HepG2 (cell line): ENCODE results near the gene DHH. TPM values are rescaled to one million over a fixed set of nuclear protein-coding genes. Genes with fewer than 3 reads are reported as not detected.
A peak's percentile ranks its signal among the peaks of the same experiment; 100 is the strongest.

ENCODE experiments used
- ATAC-seq: fragments of 200-7000 bp; cut with Tn5 transposase; 3 replicates; pipeline ENCODE4 v1.9.1; 2020; ENCODE audit warnings: mild to moderate bottlenecking, moderate library complexity
- BruUV-seq: library from RNA; stranded (reverse); fragments of 400-500 nt; replicated peaks from 2 replicates; lab custom pipeline; 2021; lab: Mats Ljungman, UMichigan
- CTCF ChIA-PET: fragments of 300-600 bp; formaldehyde crosslinking; extraction: SDS; loops from one replicate; lab custom pipeline; 2021; ENCODE audit warnings: low total read pairs, inconsistent platforms, low intra/inter-chr PET ratio; lab: Yijun Ruan, JAX
- POLR2A ChIA-PET: fragments of 350-600 bp; sonication (Branson Sonifier 250); formaldehyde crosslinking; loops from one replicate; lab custom pipeline; 2020; ENCODE audit warnings: antibody characterized with exemption, inconsistent platforms; lab: Yijun Ruan, JAX
- DNase-seq: peaks from one replicate; pipeline ENCODE4 v3.0.0-alpha.2; 2015; ENCODE audit warnings: low spot score
- FAIRE-seq: peaks from 3 replicates; lab custom pipeline; 2011; peaks lifted over from hg19 to GRCh38; lab: Jason Lieb, UNC
- H2AFZ ChIP-seq: one replicate; pipeline ENCODE4 v1.6.1; 2011; ENCODE audit warnings: low read length, inconsistent platforms
- H3K27ac ChIP-seq: fragments of 300-600 bp; 3 replicates; pipeline ENCODE4 v1.8.0; 2011; ENCODE audit warnings: mixed run types, mild to moderate bottlenecking, mixed read lengths, low read length, inconsistent platforms; ENCODE audit not compliant: insufficient read depth; ENCODE audit errors: extremely low read length
- H3K27me3 ChIP-seq, 2 experiments: fragments of 200-600 bp in 1 of 2; 2 replicates in 1 of 2; 3 replicates in 1 of 2; pipeline versions ENCODE4 v1.6.0 to v1.8.0; 2011; ENCODE audit warnings: low read length in 2 of 2, mild to moderate bottlenecking in 2 of 2, moderate library complexity in 2 of 2, inconsistent platforms in 1 of 2; ENCODE audit not compliant: insufficient read depth in 2 of 2, control insufficient read depth in 1 of 2
- H3K36me3 ChIP-seq, 2 experiments: fragments of 200-600 bp in 1 of 2; replicated peaks in 1 of 2; 2 replicates in 1 of 2; 3 replicates in 1 of 2; pipeline versions ENCODE4 v1.5.1 to v1.8.0; 2011; ENCODE audit warnings: low read length in 2 of 2, inconsistent platforms in 1 of 2; ENCODE audit not compliant: insufficient read depth in 2 of 2, control insufficient read depth in 1 of 2
- H3K4me1 ChIP-seq: 2 replicates; pipeline ENCODE4 v1.5.1; 2012; ENCODE audit warnings: low read length, inconsistent platforms; ENCODE audit not compliant: insufficient read depth
- H3K4me2 ChIP-seq: 2 replicates; pipeline ENCODE4 v1.6.0; 2011; ENCODE audit warnings: low read depth, low read length, inconsistent platforms
- H3K4me3 ChIP-seq, 3 experiments: fragments of 200-600 bp in 1 of 3; sonication (generic), shearing (Covaris generic) in 1 of 3; replicated peaks in 1 of 3; 2 replicates each; pipeline ENCODE4 v1.5.1; 2011 to 2016; ENCODE audit warnings: low read length in 3 of 3, inconsistent platforms in 2 of 3, low read depth in 2 of 3, mild to moderate bottlenecking in 2 of 3, control low read depth in 1 of 3, mixed read lengths in 1 of 3; ENCODE audit not compliant: insufficient read depth in 1 of 3
- H3K79me2 ChIP-seq: one replicate; pipeline ENCODE4 v1.6.1; 2011; ENCODE audit warnings: low read length, inconsistent platforms; ENCODE audit not compliant: insufficient read depth
- H3K9ac ChIP-seq: 2 replicates; pipeline ENCODE4 v1.6.0; 2011; ENCODE audit warnings: mild to moderate bottlenecking, low read depth, low read length, inconsistent platforms; ENCODE audit not compliant: insufficient read depth
- H3K9me3 ChIP-seq: 2 replicates; pipeline ENCODE4 v1.5.1; 2012; ENCODE audit warnings: mild to moderate bottlenecking, low read length
- H4K20me1 ChIP-seq: 2 replicates; pipeline ENCODE4 v1.6.0; 2011; ENCODE audit warnings: inconsistent platforms, mild to moderate bottlenecking, low read length, moderate library complexity; ENCODE audit not compliant: insufficient read depth
- AGO2 ChIP-seq: fragments of 200-400 bp; formaldehyde crosslinking; optimal IDR thresholded peaks from 2 replicates; pipeline ENCODE3; 2017; ENCODE audit warnings: mild to moderate bottlenecking, low read depth, low read length, moderate library complexity
- HNRNPL ChIP-seq: fragments of 200-400 bp; formaldehyde crosslinking; IDR thresholded peaks from 2 replicates; pipeline ENCODE4 v1.6.1; 2017; ENCODE audit warnings: mild to moderate bottlenecking, low read depth, low read length
- POLR2A ChIP-seq, 2 experiments: IDR thresholded peaks; 2 replicates each; pipeline ENCODE4 v1.6.1; 2011; ENCODE audit warnings: low read depth in 2 of 2, low read length in 2 of 2, mild to moderate bottlenecking in 1 of 2, moderate library complexity in 1 of 2; ENCODE audit not compliant: insufficient read depth in 1 of 2
- RBM22 ChIP-seq: fragments of 200-400 bp; formaldehyde crosslinking; optimal IDR thresholded peaks from 2 replicates; pipeline ENCODE3; 2017; ENCODE audit warnings: mild to moderate bottlenecking, low read length, moderate library complexity
- ZC3H13 ChIP-seq: sonication (generic); formaldehyde crosslinking; IDR thresholded peaks from 2 replicates; pipeline ENCODE4 v1.8.1; 2023; ENCODE audit warnings: mild to moderate bottlenecking, missing genetic modification reagents, moderate library complexity
- ZNF101 ChIP-seq: sonication (generic); formaldehyde crosslinking; IDR thresholded peaks from 2 replicates; pipeline ENCODE4 v1.4.0; 2020; ENCODE audit warnings: mild to moderate bottlenecking, low read depth, missing genetic modification reagents, borderline replicate concordance
- ZNF20 ChIP-seq: sonication (generic); formaldehyde crosslinking; IDR thresholded peaks from 2 replicates; pipeline ENCODE4 v1.4.0; 2020; ENCODE audit warnings: mild to moderate bottlenecking, moderate library complexity, missing genetic modification reagents
- WGBS: methylation state at CpG from one replicate; pipeline ENCODE4 v1.1.6; 2017; ENCODE audit warnings: low lambda C conversion rate; 5-methylcytosine and 5-hydroxymethylcytosine counted together
- in situ Hi-C: cut with HindIII; loops from 2 replicates; pipeline ENCODE4 v1.10.0; 2017; ENCODE audit warnings: low pct_unique_long_range_greater_than_20kb; ENCODE audit not compliant: extremely low pct_ligation_motif_present
- intact Hi-C: fragments of 100-400 bp; cut with micrococcal nuclease; formaldehyde crosslinking; loops from one replicate; pipeline ENCODE4 v1.10.0; 2022; ENCODE audit not compliant: unreplicated experiment
- polyA plus RNA-seq, 8 experiments: library from polyadenylated mRNA; depleted of rRNA in 3 of 8; stranded (reverse) in 7 of 8; unstranded in 1 of 8; fragments of >200 nt; fragmentation: Illumina TruSeq in 4 of 8; extraction: Trizol in 4 of 8; gene quantifications; 2 replicates each; pipeline versions ENCODE4 v1.2.1 to v1.2.3, GENCODE V29; 2011 to 2016; ENCODE audit warnings: low read depth in 4 of 8, missing spikeins in 1 of 8, mixed read lengths in 1 of 8; ENCODE audit not compliant: insufficient read depth in 1 of 8
- small RNA-seq, 3 experiments: library from RNA; depleted of rRNA; stranded (forward); fragments of <200 nt; gene quantifications; one replicate each; pipeline ENCODE3, GENCODE V24; 2012; ENCODE audit warnings: low read depth in 2 of 3, low replicate concordance in 1 of 3; ENCODE audit not compliant: insufficient read length in 3 of 3, insufficient read depth in 2 of 3
- total RNA-seq, 5 experiments: library from RNA; depleted of rRNA; stranded (reverse); fragments of >200 nt; fragmentation: Illumina TruSeq; extraction: Trizol; gene quantifications; 2 replicates each; pipeline ENCODE4 v1.2.3, GENCODE V29; 2016; ENCODE audit warnings: low read depth in 1 of 5
- TF ChIP-seq, protein P1 (sequence below): sonication (generic); formaldehyde crosslinking; IDR thresholded peaks from 2 replicates; pipeline ENCODE4 v1.4.0; 2020; ENCODE audit warnings: low read depth, mild to moderate bottlenecking, missing genetic modification reagents

Gene DHH
- total and polyA plus RNA-seq, 2 of the 13 experiments (the other 11 are each of a cell fraction or from before 2014, with no cell fraction given), result not detected

DNA sequence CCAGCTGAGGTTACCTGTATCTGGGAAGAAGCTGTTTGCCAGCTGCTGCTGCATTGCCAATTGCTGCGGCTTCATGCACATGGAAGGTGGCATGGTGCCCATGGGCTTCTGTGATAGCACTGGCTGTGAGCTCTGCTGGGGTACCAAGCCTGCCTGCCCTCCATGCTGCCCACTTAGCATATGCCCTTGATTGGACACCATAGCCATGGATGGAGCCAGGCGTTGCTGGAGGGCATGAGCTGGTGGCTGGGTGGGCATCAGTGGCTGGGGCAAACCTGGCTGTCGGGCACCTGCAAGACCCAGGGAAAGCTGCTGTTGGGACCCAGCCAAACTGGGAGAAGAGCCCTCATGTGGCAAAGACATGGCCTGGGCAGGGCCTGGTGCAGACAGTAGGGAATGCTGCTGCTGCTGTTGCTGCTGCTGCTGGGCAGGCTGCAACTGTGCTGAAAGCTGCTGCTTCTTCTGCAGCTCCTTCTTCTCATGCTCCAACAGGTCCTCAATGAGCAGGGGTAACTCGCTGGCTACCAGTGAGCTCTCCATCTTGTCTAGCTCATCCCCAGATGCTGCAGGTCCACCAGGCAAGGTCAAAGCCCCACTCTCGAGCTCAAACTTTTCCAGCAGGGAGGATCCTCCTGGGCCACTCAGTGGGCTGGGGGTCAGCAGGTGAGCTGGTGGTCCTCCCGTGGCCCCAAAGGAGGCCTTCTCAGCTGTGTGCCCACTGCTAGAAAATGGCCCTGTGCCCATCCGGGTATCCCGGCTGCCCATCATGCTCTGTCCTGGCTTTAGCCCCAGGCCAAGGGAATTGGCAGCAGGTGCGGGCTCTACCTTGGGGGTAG, 57.3 kb downstream of the DHH start:
- Histone ChIP-seq H3K9ac (no peak overlapping the region), H3K36me3 (peaks cover 53 to 92% of the 10 kb centered on the region in 2 experiments; a peak in 4 of 5 replicates), H3K4me2 (no peak overlapping the region), H4K20me1 (no peaks in the 10 kb centered on the region), H2AFZ (no peak overlapping the region), H3K4me3 (no peak overlapping the region), H3K4me1 (no peaks in the 10 kb centered on the region), H3K27ac (no peak overlapping the region), H3K79me2 (no peaks in the 10 kb centered on the region), H3K27me3 (no peaks in the 10 kb centered on the region), H3K9me3 (no peaks in the 10 kb centered on the region)
- ATAC-seq (no peak), DNase-seq (no peak), FAIRE-seq (no peak)
- ChIA-PET POLR2A (interaction anchor here (0.8 to 1.3 kb wide), 2 partner anchors 14 to 19 kb away, joined by 3 read pairs; no protein-coding TSS in a partner anchor), CTCF (no interaction called here)
- WGBS, result 98% methylated on average over 7 of the region's 9 CpGs
- no TSS peak for BruUV-seq
- TF ChIP-seq AGO2 (peak; percentile 58), POLR2A (IDR thresholded peaks at IDR 0.05; ENCODE audit: insufficient read depth in 1 of 2, low read depth in 2 of 2, low read length in 2 of 2) (peak in 1 of 2 experiments; percentile 19; a peak in 1 of 4 replicates), ZNF101 (CRISPR knock-in tag) (no peak), HNRNPL (0 out of 2 replicates have a peak, but pooled peaks have one; percentile 31), RBM22 (peak; percentile 46), ZC3H13 (CRISPR knock-in tag) (peak; percentile 78), ZNF20 (CRISPR knock-in tag) (no peak)
- TF ChIP-seq, protein P1, sequence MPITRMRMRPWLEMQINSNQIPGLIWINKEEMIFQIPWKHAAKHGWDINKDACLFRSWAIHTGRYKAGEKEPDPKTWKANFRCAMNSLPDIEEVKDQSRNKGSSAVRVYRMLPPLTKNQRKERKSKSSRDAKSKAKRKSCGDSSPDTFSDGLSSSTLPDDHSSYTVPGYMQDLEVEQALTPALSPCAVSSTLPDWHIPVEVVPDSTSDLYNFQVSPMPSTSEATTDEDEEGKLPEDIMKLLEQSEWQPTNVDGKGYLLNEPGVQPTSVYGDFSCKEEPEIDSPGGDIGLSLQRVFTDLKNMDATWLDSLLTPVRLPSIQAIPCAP, result no peak
- intact Hi-C loops (no loop called here), in situ Hi-C loops (no loop called here)

Small RNA genes lying within 50 kb of the gene (small RNA-seq; reads per million reads assigned to genes)
- 0 reads per million in 3 experiments for gene RF00019

Other genes with a start within 250 kb of the DHH start
- gene DDX23, start 242.6 kb downstream of the DHH start, total RNA-seq (2016; rRNA removed; fragmentation: Illumina TruSeq; extraction: Trizol), result 81.5 and 90.0 TPM in 2 replicates
- gene DDX23, start 242.6 kb downstream of the DHH start, polyA plus RNA-seq (2011; rRNA removed), result 35.7 and 42.2 TPM in 2 replicates
- gene RND1, start 228.9 kb downstream of the DHH start, total RNA-seq (2016; rRNA removed; fragmentation: Illumina TruSeq; extraction: Trizol), result 1.8 and 2.2 TPM in 2 replicates
- gene RND1, start 228.9 kb downstream of the DHH start, polyA plus RNA-seq (2011; rRNA removed), result 1.9 and 2.8 TPM in 2 replicates
- 6.0 and 15.5 TPM in 2 replicates for gene FKBP11, start 169.3 kb downstream of the DHH start, total RNA-seq (2016; rRNA removed; fragmentation: Illumina TruSeq; extraction: Trizol)
- gene FKBP11, start 169.3 kb downstream of the DHH start, polyA plus RNA-seq (2011; rRNA removed), result 19.4 and 24.2 TPM in 2 replicates
- gene ARF3, start 137.3 kb downstream of the DHH start, total RNA-seq (2016; rRNA removed; fragmentation: Illumina TruSeq; extraction: Trizol), result 48.4 and 53.8 TPM in 2 replicates
- 57.9 and 60.0 TPM in 2 replicates for gene ARF3, start 137.3 kb downstream of the DHH start, polyA plus RNA-seq (2011; rRNA removed)
- 0.09 TPM in 1 of 2 replicates, not detected in the other for gene WNT10B, start 123.1 kb downstream of the DHH start, total RNA-seq (2016; rRNA removed; fragmentation: Illumina TruSeq; extraction: Trizol)
- gene WNT10B, start 123.1 kb downstream of the DHH start, polyA plus RNA-seq (2011; rRNA removed), result 0.05 and 0.12 TPM in 2 replicates
- not detected in 2 replicates for gene WNT1, start 116.5 kb downstream of the DHH start, total RNA-seq (2016; rRNA removed; fragmentation: Illumina TruSeq; extraction: Trizol)
- gene WNT1, start 116.5 kb downstream of the DHH start, polyA plus RNA-seq (2011; rRNA removed), result not detected in 2 replicates
- gene DDN, start 95.4 kb downstream of the DHH start, total RNA-seq (2016; rRNA removed; fragmentation: Illumina TruSeq; extraction: Trizol), result 0.51 and 0.53 TPM in 2 replicates
- gene DDN, start 95.4 kb downstream of the DHH start, polyA plus RNA-seq (2011; rRNA removed), result 0.24 and 0.33 TPM in 2 replicates
- 32.8 and 37.6 TPM in 2 replicates for gene PRKAG1, start 76.0 kb downstream of the DHH start, total RNA-seq (2016; rRNA removed; fragmentation: Illumina TruSeq; extraction: Trizol)
- gene PRKAG1, start 76.0 kb downstream of the DHH start, polyA plus RNA-seq (2011; rRNA removed), result 21.2 and 26.1 TPM in 2 replicates
- 10.4 and 25.7 TPM in 2 replicates for gene KMT2D, start 34.0 kb downstream of the DHH start, total RNA-seq (2016; rRNA removed; fragmentation: Illumina TruSeq; extraction: Trizol)
- 8.1 and 8.2 TPM in 2 replicates for gene KMT2D, start 34.0 kb downstream of the DHH start, polyA plus RNA-seq (2011; rRNA removed)
- 1.4 and 1.6 TPM in 2 replicates for gene RHEBL1, start 24.8 kb downstream of the DHH start, total RNA-seq (2016; rRNA removed; fragmentation: Illumina TruSeq; extraction: Trizol)
- gene RHEBL1, start 24.8 kb downstream of the DHH start, polyA plus RNA-seq (2011; rRNA removed), result 2.5 and 2.9 TPM in 2 replicates
- gene LMBR1L, start 16.0 kb upstream of the DHH start, total RNA-seq (2016; rRNA removed; fragmentation: Illumina TruSeq; extraction: Trizol), result 7.3 and 12.2 TPM in 2 replicates
- 65.9 and 79.6 TPM in 2 replicates for gene LMBR1L, start 16.0 kb upstream of the DHH start, polyA plus RNA-seq (2011; rRNA removed)
- gene TUBA1B, start 36.6 kb upstream of the DHH start, total RNA-seq (2016; rRNA removed; fragmentation: Illumina TruSeq; extraction: Trizol), result 1,275 and 1,742 TPM in 2 replicates
- 1,008 and 1,353 TPM in 2 replicates for gene TUBA1B, start 36.6 kb upstream of the DHH start, polyA plus RNA-seq (2011; rRNA removed)
- 20.7 and 24.4 TPM in 2 replicates for gene TUBA1A, start 94.3 kb upstream of the DHH start, total RNA-seq (2016; rRNA removed; fragmentation: Illumina TruSeq; extraction: Trizol)
- 24.8 and 35.5 TPM in 2 replicates for gene TUBA1A, start 94.3 kb upstream of the DHH start, polyA plus RNA-seq (2011; rRNA removed)
- gene TUBA1C, start 170.3 kb upstream of the DHH start, total RNA-seq (2016; rRNA removed; fragmentation: Illumina TruSeq; extraction: Trizol), result 693 and 807 TPM in 2 replicates
- 924 and 1,075 TPM in 2 replicates for gene TUBA1C, start 170.3 kb upstream of the DHH start, polyA plus RNA-seq (2011; rRNA removed)
- gene PRPH, start 200.3 kb upstream of the DHH start, total RNA-seq (2016; rRNA removed; fragmentation: Illumina TruSeq; extraction: Trizol), result not detected in 2 replicates
- 0.12 and 0.51 TPM in 2 replicates for gene PRPH, start 200.3 kb upstream of the DHH start, polyA plus RNA-seq (2011; rRNA removed)
- gene TROAP, start 228.5 kb upstream of the DHH start, total RNA-seq (2016; rRNA removed; fragmentation: Illumina TruSeq; extraction: Trizol), result 27.0 and 30.9 TPM in 2 replicates
- 14.8 and 22.5 TPM in 2 replicates for gene TROAP, start 228.5 kb upstream of the DHH start, polyA plus RNA-seq (2011; rRNA removed)
- gene C1QL4, start 242.4 kb upstream of the DHH start, total RNA-seq (2016; rRNA removed; fragmentation: Illumina TruSeq; extraction: Trizol), result not detected in 2 replicates
- gene C1QL4, start 242.4 kb upstream of the DHH start, polyA plus RNA-seq (2011; rRNA removed), result 0.03 TPM in 2 replicates